Upper lobe of right lung (tissue), 1 donor: ENCODE results near the gene C5AR1. TPM values are rescaled to one million over a fixed set of nuclear protein-coding genes. Genes with fewer than 3 reads are reported as not detected.

Experiments used
- ATAC-seq: fragments of 200-7000 bp; cut with Tn5 transposase; one replicate; pipeline ENCODE4 v1.9.1; 2020; ENCODE audit warnings: mild to moderate bottlenecking, moderate library complexity
- DNase-seq: peaks from one replicate; pipeline ENCODE4 v3.0.0-alpha.2; 2020
- H3K27ac ChIP-seq: fragments of 200-600 bp; one replicate; pipeline ENCODE4 v1.8.0; 2022
- H3K27me3 ChIP-seq: fragments of 200-600 bp; one replicate; pipeline ENCODE4 v1.8.0; 2022; ENCODE audit warnings: mild to moderate bottlenecking
- H3K36me3 ChIP-seq: fragments of 200-600 bp; one replicate; pipeline ENCODE4 v1.8.0; 2022
- H3K4me1 ChIP-seq: fragments of 200-600 bp; one replicate; pipeline ENCODE4 v1.8.0; 2022
- H3K4me3 ChIP-seq: fragments of 200-600 bp; one replicate; pipeline ENCODE4 v1.8.0; 2022; ENCODE audit warnings: mild to moderate bottlenecking
- H3K9me3 ChIP-seq: fragments of 200-600 bp; one replicate; pipeline ENCODE4 v1.8.0; 2022
- intact Hi-C: fragments of 100-400 bp; cut with DNase I; formaldehyde crosslinking; loops from one replicate; pipeline ENCODE4 v1.11.0; 2022
- total RNA-seq: library from RNA; stranded (reverse); fragmentation: NEBNext Ultra II Directional; extraction: Animal tissue kit (Norgen Biotek cat#: 25700); gene quantifications from one replicate; pipeline ENCODE4 v1.2.1, GENCODE V29; 2021
- TF ChIP-seq, protein P1 (sequence below): fragments of 200-600 bp; IDR thresholded peaks from one replicate; pipeline ENCODE4 v1.8.0; 2022; ENCODE audit warnings: antibody characterized with exemption
- donor health status: DM: no; HTN: yes; CAD: no; lungs with severe emphysema.

C5AR1 gene
- total RNA-seq, 1 donor from 2014 or later = 58.9 TPM

DNA sequence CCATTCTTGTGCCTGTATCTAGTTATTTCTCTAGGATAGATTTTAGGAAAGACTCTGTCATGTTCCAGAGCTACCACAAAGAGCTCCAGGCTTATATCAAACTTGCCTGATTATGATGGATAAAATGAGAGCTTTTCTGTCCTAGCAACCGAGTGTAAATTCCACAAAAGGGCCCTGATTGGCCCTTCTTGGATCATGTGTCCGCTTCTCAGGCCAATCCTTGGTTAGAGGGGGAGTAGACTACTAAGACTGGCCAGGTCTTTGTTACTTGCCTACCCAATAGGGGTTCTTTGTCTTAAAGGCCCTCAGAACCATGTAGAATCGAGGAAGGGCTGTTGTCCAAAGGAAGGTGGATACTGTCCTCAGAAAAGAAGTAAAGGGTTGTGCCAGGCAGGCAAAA is 41.9 kb downstream of the C5AR1 start:
- H3K27me3 ChIP-seq = no peaks in the 10 kb centered on the region
- no peak overlapping the region for H3K4me3 ChIP-seq
- intact Hi-C loops = no loop called here
- H3K4me1 ChIP-seq = peaks cover 10% of the 10 kb centered on the region
- DNase-seq (no peak), ATAC-seq (no peak)
- no peak overlapping the region for H3K27ac ChIP-seq
- no peaks in the 10 kb centered on the region for H3K9me3 ChIP-seq
- H3K36me3 ChIP-seq = peaks cover 40% of the 10 kb centered on the region
- TF ChIP-seq, protein P1, sequence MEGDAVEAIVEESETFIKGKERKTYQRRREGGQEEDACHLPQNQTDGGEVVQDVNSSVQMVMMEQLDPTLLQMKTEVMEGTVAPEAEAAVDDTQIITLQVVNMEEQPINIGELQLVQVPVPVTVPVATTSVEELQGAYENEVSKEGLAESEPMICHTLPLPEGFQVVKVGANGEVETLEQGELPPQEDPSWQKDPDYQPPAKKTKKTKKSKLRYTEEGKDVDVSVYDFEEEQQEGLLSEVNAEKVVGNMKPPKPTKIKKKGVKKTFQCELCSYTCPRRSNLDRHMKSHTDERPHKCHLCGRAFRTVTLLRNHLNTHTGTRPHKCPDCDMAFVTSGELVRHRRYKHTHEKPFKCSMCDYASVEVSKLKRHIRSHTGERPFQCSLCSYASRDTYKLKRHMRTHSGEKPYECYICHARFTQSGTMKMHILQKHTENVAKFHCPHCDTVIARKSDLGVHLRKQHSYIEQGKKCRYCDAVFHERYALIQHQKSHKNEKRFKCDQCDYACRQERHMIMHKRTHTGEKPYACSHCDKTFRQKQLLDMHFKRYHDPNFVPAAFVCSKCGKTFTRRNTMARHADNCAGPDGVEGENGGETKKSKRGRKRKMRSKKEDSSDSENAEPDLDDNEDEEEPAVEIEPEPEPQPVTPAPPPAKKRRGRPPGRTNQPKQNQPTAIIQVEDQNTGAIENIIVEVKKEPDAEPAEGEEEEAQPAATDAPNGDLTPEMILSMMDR = no peak

DNA sequence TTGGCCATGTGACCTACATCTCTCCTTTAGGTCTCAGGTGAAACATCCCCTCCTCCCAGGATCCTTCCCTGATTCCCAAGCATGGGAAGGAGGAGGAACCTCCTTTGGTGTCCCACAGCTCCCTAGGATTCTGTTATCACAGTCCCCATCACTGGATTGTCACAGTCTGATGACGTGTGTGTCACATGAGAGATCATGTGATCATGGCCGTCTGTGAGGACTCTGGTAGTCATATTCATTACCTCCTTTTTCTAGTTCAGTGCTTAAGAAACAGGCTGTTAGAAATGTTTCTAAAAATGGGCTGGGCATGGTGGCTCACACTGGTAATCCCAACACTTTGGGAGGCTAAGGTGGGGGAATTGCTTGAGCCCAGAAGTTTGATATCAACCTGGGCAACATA is 42.4 kb downstream of the C5AR1 start:
- peaks cover 10% of the 10 kb centered on the region for H3K4me1 ChIP-seq
- no peak overlapping the region for H3K27ac ChIP-seq
- H3K9me3 ChIP-seq = no peaks in the 10 kb centered on the region
- TF ChIP-seq, protein P1 = no peak
- DNase-seq (no peak), ATAC-seq (no peak)
- intact Hi-C loops = no loop called here
- no peak overlapping the region for H3K4me3 ChIP-seq
- H3K27me3 ChIP-seq = no peaks in the 10 kb centered on the region
- H3K36me3 ChIP-seq = peaks cover 45% of the 10 kb centered on the region

DNA sequence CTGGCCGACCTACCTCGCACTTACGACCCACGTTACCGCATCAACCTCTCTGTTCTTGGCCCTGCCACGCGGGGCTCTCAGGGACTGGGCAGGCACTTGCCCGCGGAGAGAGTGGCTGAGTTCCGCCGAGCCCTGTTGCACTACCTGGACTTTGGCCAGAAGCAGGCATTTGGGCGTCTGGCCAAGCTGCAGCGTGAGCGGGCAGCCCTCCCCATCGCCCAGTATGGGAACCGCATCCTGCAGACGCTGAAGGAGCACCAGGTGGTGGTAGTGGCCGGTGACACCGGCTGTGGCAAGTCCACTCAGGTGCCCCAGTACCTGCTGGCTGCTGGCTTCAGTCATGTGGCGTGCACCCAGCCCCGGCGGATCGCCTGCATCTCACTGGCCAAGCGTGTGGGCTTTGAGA is 43.6 kb downstream of the C5AR1 start:
- Histone ChIP-seq H3K36me3 (peaks cover 57% of the 10 kb centered on the region), H3K4me3 (no peak overlapping the region), H3K27me3 (no peaks in the 10 kb centered on the region), H3K9me3 (no peaks in the 10 kb centered on the region), H3K4me1 (peaks cover 10% of the 10 kb centered on the region), H3K27ac (no peak overlapping the region)
- intact Hi-C loops = no loop called here
- TF ChIP-seq, protein P1 = no peak
- DNase-seq = no peak
- ATAC-seq = no peak

GRCh38 chr19:47356900-47357299 is 47.2 kb downstream of the C5AR1 start:
- TF ChIP-seq, protein P1 = no peak
- H3K27me3 ChIP-seq = no peaks in the 10 kb centered on the region
- no peaks in the 10 kb centered on the region for H3K9me3 ChIP-seq
- no peak overlapping the region for H3K4me3 ChIP-seq
- intact Hi-C loops = no loop called here
- DNase-seq (no peak), ATAC-seq (no peak)
- H3K4me1 ChIP-seq = no peaks in the 10 kb centered on the region
- H3K27ac ChIP-seq = no peak overlapping the region
- peaks cover 91% of the 10 kb centered on the region for H3K36me3 ChIP-seq

GRCh38 chr19:47357788-47358680 is 48.4 kb downstream of the C5AR1 start:
- Histone ChIP-seq H3K36me3 (peaks cover 98% of the 10 kb centered on the region), H3K4me1 (no peaks in the 10 kb centered on the region), H3K4me3 (no peak overlapping the region), H3K27me3 (no peaks in the 10 kb centered on the region), H3K9me3 (no peaks in the 10 kb centered on the region), H3K27ac (no peak overlapping the region)
- no peak for DNase-seq
- intact Hi-C loops = no loop called here
- TF ChIP-seq, protein P1 = no peak
- peak; percentile 25 for ATAC-seq
